Measurements from ENCODE around the gene INPP5F. TPM values are rescaled to one million over a fixed set of nuclear protein-coding genes. Genes with fewer than 3 reads are reported as not detected.
"Not testable (repeated sequence)": the region's sequence is repeated elsewhere in the genome, so short reads cannot be mapped to it uniquely, and the experiment has no call there.

INPP5F gene
- total and polyA plus RNA-seq, 2 donors (not counting 1 experiment from before 2014, with no cell fraction given) = 15.0 to 23.3 TPM

DNA sequence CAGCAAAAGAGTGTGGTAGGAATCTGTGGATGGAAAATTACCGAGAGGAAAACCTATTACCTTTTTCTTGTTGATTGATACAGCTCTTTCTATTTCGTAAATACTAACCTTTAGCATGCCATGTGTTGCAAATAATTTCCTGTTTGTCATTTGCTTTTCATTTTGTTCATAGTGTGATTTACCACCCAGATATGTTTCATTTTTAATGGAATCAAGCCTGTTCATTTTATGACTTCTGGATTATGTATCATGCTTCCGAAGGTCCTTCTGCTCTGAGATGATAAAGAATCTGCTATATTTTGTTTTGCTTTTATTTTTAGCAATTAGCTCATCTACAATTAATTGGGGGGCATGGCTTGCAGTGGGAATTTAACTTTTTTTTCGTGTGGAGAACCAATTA is 46.5 kb downstream of the INPP5F start:
- H3K27ac ChIP-seq (ENCODE audit: insufficient read depth, low read length) = no peak overlapping the region
- TF ChIP-seq, protein P1, sequence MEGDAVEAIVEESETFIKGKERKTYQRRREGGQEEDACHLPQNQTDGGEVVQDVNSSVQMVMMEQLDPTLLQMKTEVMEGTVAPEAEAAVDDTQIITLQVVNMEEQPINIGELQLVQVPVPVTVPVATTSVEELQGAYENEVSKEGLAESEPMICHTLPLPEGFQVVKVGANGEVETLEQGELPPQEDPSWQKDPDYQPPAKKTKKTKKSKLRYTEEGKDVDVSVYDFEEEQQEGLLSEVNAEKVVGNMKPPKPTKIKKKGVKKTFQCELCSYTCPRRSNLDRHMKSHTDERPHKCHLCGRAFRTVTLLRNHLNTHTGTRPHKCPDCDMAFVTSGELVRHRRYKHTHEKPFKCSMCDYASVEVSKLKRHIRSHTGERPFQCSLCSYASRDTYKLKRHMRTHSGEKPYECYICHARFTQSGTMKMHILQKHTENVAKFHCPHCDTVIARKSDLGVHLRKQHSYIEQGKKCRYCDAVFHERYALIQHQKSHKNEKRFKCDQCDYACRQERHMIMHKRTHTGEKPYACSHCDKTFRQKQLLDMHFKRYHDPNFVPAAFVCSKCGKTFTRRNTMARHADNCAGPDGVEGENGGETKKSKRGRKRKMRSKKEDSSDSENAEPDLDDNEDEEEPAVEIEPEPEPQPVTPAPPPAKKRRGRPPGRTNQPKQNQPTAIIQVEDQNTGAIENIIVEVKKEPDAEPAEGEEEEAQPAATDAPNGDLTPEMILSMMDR (conservative IDR thresholded peaks at IDR 0.05 in 1 of 2, IDR thresholded peaks at IDR 0.05 in 1 of 2; ENCODE audit: low read depth in 1 of 2, low read length in 2 of 2) = no peak
- no peak for TF ChIP-seq EZH2 (IDR thresholded peaks at IDR 0.05; ENCODE audit: low read length, missing control alignments)

DNA sequence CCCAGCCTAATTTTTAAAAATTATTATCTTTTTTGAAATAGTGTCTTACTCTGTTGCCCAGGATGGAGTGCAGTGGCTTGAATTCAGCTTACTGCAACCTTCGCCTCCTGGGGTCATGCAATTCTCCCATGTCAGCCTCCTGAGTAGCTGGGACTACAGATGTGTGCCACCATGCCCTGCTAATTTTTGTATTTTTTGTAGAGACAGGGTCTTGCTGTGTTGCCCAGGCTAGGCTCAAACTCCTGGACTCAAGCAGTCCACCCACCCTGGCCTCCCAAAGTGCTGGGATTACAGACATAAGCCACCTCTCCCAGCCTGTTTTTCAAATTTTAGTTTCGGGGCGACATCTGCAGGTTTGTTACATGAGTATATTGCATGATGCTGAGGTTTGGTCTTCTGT is 47.2 kb downstream of the INPP5F start:
- not testable (repeated sequence) for H3K9me3 ChIP-seq (ENCODE audit: control insufficient read depth, insufficient read depth, low read depth, low read length); H3K79me2 ChIP-seq (ENCODE audit: control insufficient read depth, insufficient read depth, low read length); H3K4me1 ChIP-seq (ENCODE audit: control insufficient read depth, extremely low read depth, insufficient read depth, low read length); H3K27me3 ChIP-seq (ENCODE audit: control insufficient read depth, insufficient read depth, low read length); DNase-seq (ENCODE audit: low read depth in 2 of 2); H4K20me1 ChIP-seq (ENCODE audit: control insufficient read depth, extremely low read depth, insufficient read depth, low read length); H2AFZ ChIP-seq (ENCODE audit: low read length); H3K27ac ChIP-seq (ENCODE audit: insufficient read depth, low read length); H3K4me2 ChIP-seq (ENCODE audit: extremely low read depth, insufficient read depth, low read length); H3K36me3 ChIP-seq (ENCODE audit: control insufficient read depth, insufficient read depth, low read length); H3K9ac ChIP-seq (ENCODE audit: insufficient read depth, low read length); H3K4me3 ChIP-seq (replicated peaks in 1 of 4; ENCODE audit: control extremely low read depth in 1 of 4, insufficient read depth in 1 of 4, low read depth in 3 of 4, low read length in 4 of 4)

More for the DNA sequence above, 46.5 kb downstream of the INPP5F start:
- Histone ChIP-seq H3K27me3 (ENCODE audit: control insufficient read depth, insufficient read depth, low read length) (no peaks in the 10 kb centered on the region), H2AFZ (ENCODE audit: low read length) (no peak overlapping the region), H3K4me3 (replicated peaks in 1 of 4; ENCODE audit: control extremely low read depth in 1 of 4, insufficient read depth in 1 of 4, low read depth in 3 of 4, low read length in 4 of 4) (no peak overlapping the region), H3K9me3 (ENCODE audit: control insufficient read depth, insufficient read depth, low read depth, low read length) (no peaks in the 10 kb centered on the region), H3K4me2 (ENCODE audit: extremely low read depth, insufficient read depth, low read length) (no peak overlapping the region), H4K20me1 (ENCODE audit: control insufficient read depth, extremely low read depth, insufficient read depth, low read length) (no peaks in the 10 kb centered on the region), H3K36me3 (ENCODE audit: control insufficient read depth, insufficient read depth, low read length) (no peaks in the 10 kb centered on the region), H3K9ac (ENCODE audit: insufficient read depth, low read length) (no peak overlapping the region), H3K4me1 (ENCODE audit: control insufficient read depth, extremely low read depth, insufficient read depth, low read length) (peaks cover 6% of the 10 kb centered on the region), H3K79me2 (ENCODE audit: control insufficient read depth, insufficient read depth, low read length) (no peaks in the 10 kb centered on the region)
- DNase-seq (ENCODE audit: low read depth in 2 of 2) = no peak

DNA sequence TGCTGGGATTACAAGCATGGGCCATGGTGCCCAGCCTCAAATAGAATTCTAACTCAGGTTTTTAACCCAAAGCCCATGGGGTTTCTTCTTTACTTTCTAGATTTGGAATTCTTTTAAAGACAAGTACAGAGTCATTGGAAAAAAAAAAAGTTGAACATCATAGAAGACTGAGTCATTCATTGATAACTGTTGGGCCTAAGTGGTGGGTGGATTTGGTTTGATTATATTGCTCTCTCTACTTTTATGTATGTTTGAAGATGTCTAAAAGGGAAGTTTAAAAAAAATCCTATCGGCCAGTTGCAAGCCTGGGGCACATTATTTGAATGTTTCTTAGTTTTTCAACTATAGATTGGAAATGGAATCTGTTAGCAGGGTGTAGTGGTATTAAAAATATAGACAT is 49.7 kb downstream of the INPP5F start:
- no peak for DNase-seq (ENCODE audit: low read depth in 2 of 2)
- no peak overlapping the region for H3K4me3 ChIP-seq (replicated peaks in 1 of 4; ENCODE audit: control extremely low read depth in 1 of 4, insufficient read depth in 1 of 4, low read depth in 3 of 4, low read length in 4 of 4)
- no peak overlapping the region for H3K4me2 ChIP-seq (ENCODE audit: extremely low read depth, insufficient read depth, low read length)
- H3K79me2 ChIP-seq (ENCODE audit: control insufficient read depth, insufficient read depth, low read length) = no peaks in the 10 kb centered on the region
- no peaks in the 10 kb centered on the region for H3K4me1 ChIP-seq (ENCODE audit: control insufficient read depth, extremely low read depth, insufficient read depth, low read length)
- no peak overlapping the region for H3K9ac ChIP-seq (ENCODE audit: insufficient read depth, low read length)
- H3K27me3 ChIP-seq (ENCODE audit: control insufficient read depth, insufficient read depth, low read length) = no peaks in the 10 kb centered on the region
- no peak overlapping the region for H3K27ac ChIP-seq (ENCODE audit: insufficient read depth, low read length)
- TF ChIP-seq, protein P1 (conservative IDR thresholded peaks at IDR 0.05 in 1 of 2, IDR thresholded peaks at IDR 0.05 in 1 of 2; ENCODE audit: low read depth in 1 of 2, low read length in 2 of 2) = no peak
- no peak for TF ChIP-seq EZH2 (IDR thresholded peaks at IDR 0.05; ENCODE audit: low read length, missing control alignments)
- H4K20me1 ChIP-seq (ENCODE audit: control insufficient read depth, extremely low read depth, insufficient read depth, low read length) = no peaks in the 10 kb centered on the region
- H2AFZ ChIP-seq (ENCODE audit: low read length) = no peak overlapping the region
- H3K36me3 ChIP-seq (ENCODE audit: control insufficient read depth, insufficient read depth, low read length) = no peaks in the 10 kb centered on the region
- H3K9me3 ChIP-seq (ENCODE audit: control insufficient read depth, insufficient read depth, low read depth, low read length) = no peaks in the 10 kb centered on the region
